HUES6 (cell line): ENCODE measurements around the gene RAVER2.
A peak's percentile ranks its signal among the peaks of the same experiment; 100 is the strongest.
"Not testable (repeated sequence)": the region's sequence is repeated elsewhere in the genome, so short reads cannot be mapped to it uniquely, and the experiment has no call there.

Source experiments
- H3K27ac ChIP-seq: 2 replicates; pipeline ENCODE4 v1.7.0; 2013; ENCODE audit warnings: low read depth, mild to moderate bottlenecking, low read length, inconsistent platforms
- H3K27me3 ChIP-seq: 2 replicates; pipeline ENCODE4 v1.6.1; 2013; ENCODE audit warnings: low read length; ENCODE audit not compliant: control insufficient read depth, insufficient read depth
- H3K36me3 ChIP-seq: 2 replicates; pipeline ENCODE4 v1.6.1; 2013; ENCODE audit warnings: low read length; ENCODE audit not compliant: control insufficient read depth, insufficient read depth
- H3K4me1 ChIP-seq: 2 replicates; pipeline ENCODE4 v1.6.1; 2013; ENCODE audit warnings: low read length; ENCODE audit not compliant: control insufficient read depth, insufficient read depth
- H3K4me3 ChIP-seq: 2 replicates; pipeline ENCODE4 v1.5.1; 2013; ENCODE audit warnings: low read depth, low read length
- H3K9ac ChIP-seq: one replicate; pipeline ENCODE4 v1.6.1; 2013; ENCODE audit warnings: mild to moderate bottlenecking, low read length
- H3K9me3 ChIP-seq: 2 replicates; pipeline ENCODE4 v1.6.1; 2013; ENCODE audit warnings: low read depth, low read length; ENCODE audit not compliant: control insufficient read depth, insufficient read depth

The RAVER2 gene, protein sequence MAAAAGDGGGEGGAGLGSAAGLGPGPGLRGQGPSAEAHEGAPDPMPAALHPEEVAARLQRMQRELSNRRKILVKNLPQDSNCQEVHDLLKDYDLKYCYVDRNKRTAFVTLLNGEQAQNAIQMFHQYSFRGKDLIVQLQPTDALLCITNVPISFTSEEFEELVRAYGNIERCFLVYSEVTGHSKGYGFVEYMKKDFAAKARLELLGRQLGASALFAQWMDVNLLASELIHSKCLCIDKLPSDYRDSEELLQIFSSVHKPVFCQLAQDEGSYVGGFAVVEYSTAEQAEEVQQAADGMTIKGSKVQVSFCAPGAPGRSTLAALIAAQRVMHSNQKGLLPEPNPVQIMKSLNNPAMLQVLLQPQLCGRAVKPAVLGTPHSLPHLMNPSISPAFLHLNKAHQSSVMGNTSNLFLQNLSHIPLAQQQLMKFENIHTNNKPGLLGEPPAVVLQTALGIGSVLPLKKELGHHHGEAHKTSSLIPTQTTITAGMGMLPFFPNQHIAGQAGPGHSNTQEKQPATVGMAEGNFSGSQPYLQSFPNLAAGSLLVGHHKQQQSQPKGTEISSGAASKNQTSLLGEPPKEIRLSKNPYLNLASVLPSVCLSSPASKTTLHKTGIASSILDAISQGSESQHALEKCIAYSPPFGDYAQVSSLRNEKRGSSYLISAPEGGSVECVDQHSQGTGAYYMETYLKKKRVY

DNA sequence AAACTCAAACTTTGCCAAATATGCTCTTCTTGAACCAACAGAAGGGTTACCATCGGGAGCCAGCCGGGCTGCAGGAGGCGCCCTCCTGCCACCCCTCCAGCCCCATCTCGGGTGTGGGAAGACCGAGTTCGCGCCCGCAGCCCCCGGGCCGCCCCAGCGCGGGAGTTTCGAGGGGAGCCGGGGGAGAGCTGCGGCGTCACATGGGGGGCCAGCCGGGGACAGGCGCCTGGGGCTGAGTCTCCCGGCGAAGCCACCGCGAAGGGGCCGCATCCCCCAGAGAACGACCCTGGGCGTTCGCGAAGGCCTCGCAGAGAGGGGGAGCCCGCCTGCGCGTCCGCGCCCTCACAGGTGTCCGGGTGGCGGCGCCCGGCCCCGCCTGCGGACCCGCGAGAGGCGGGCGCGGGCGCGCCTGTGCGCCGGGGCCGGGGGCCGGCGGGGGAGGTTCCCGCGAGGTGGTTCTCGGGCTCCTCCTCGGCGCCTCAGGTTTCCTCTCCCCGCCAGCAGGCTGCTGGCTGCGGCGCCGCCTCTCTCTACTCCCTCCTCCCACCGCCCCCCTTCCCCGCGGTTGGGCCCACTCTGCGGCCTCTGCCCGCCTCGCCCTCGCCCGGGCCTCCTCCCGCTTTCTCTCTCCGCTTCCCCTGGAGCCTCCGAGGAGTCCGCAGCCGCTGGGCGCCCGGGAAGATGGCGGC lies at the start of gene RAVER2:
TSS of gene RAVER2 (plus strand) at position 584 of the 689 bp plus-strand sequence. CDS start at position 682, 98 bp downstream.
- H3K4me3 ChIP-seq, result peak within 1 kb of the TSS; percentile 98
- H3K9me3 ChIP-seq, result no peaks in the 10 kb centered on the region
- peak within 1 kb of the TSS; percentile 73; the same call in 1 of the 2 replicates for H3K27ac ChIP-seq
- H3K27me3 ChIP-seq, result no peaks in the 10 kb centered on the region
- H3K4me1 ChIP-seq, result peaks cover 8% of the 10 kb centered on the region; the same call in 1 of the 2 replicates
- no peaks in the 10 kb centered on the region for H3K36me3 ChIP-seq
- H3K9ac ChIP-seq, result peak within 1 kb of the TSS; percentile 78

- H3K4me3 ChIP-seq, result no peak overlapping the region
- H3K9me3 ChIP-seq, result no peaks in the 10 kb centered on the region
- H3K4me1 ChIP-seq, result peaks cover 8% of the 10 kb centered on the region
- no peaks in the 10 kb centered on the region for H3K27me3 ChIP-seq
- no peak overlapping the region for H3K27ac ChIP-seq
- H3K36me3 ChIP-seq, result peaks cover 22% of the 10 kb centered on the region
- H3K9ac ChIP-seq, result no peak overlapping the region
These were observed 48.0 kb upstream of the RAVER2 start for GRCh38 chr1:64696879-64697278.

DNA sequence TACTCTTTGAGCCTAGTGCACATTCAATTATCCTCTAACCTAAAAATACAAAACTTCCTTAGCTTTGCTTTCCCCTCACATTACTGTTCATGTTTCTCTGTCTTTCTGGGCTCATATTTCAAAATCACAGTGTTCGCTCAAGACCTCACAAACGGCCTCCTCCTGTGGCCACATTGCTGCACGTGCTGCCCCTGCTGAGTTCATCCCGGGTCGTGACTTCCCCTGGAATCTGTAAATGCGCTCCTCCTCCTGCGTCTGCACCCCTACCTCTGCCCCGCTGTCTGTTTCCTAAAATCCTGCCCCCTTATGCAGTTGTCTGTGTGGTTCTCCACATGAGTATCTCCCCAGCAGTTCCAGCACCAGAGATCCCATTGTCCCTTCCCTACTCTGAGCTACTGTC lies 45.5 kb upstream of the RAVER2 start:
- Histone ChIP-seq H3K4me1 (peaks cover 8% of the 10 kb centered on the region), H3K27me3 (no peaks in the 10 kb centered on the region), H3K36me3 (no peaks in the 10 kb centered on the region; the same call in 1 of the 2 replicates), H3K9ac (no peak overlapping the region), H3K4me3 (no peak overlapping the region), H3K9me3 (no peaks in the 10 kb centered on the region), H3K27ac (no peak overlapping the region)

DNA sequence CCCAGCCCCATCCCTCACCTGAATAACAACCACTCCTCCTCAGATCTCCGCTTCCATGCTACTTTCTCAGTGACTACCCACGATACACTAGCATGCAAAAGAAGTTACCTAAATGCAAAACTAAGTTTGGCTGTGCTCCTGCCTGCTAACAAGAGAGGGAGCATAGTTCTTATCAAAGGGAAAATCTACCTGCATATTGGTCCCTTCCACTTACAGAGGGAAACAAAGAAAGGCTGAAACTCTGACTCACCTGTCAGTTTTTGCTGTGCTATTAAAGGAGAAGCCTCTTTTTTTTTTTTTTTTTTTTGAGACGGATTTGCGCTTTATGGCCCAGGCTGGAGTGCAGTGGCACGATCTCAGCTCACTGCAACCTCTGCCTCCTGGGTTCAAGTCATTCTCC lies 43.8 kb upstream of the RAVER2 start:
- no peak overlapping the region for H3K9ac ChIP-seq
- H3K27me3 ChIP-seq, result no peaks in the 10 kb centered on the region
- H3K36me3 ChIP-seq, result no peaks in the 10 kb centered on the region
- H3K4me1 ChIP-seq, result peaks cover 8% of the 10 kb centered on the region
- no peak overlapping the region for H3K27ac ChIP-seq
- no peaks in the 10 kb centered on the region for H3K9me3 ChIP-seq
- H3K4me3 ChIP-seq, result no peak overlapping the region

GRCh38 chr1:64701886-64702285 lies 43.0 kb upstream of the RAVER2 start:
- no peaks in the 10 kb centered on the region for H3K36me3 ChIP-seq
- no peaks in the 10 kb centered on the region for H3K27me3 ChIP-seq
- no peak overlapping the region for H3K9ac ChIP-seq
- H3K4me1 ChIP-seq, result peaks cover 8% of the 10 kb centered on the region
- no peaks in the 10 kb centered on the region for H3K9me3 ChIP-seq
- H3K27ac ChIP-seq, result no peak overlapping the region
- H3K4me3 ChIP-seq, result no peak overlapping the region

- H3K9ac ChIP-seq, H3K27me3 ChIP-seq, H3K4me1 ChIP-seq, H3K27ac ChIP-seq, H3K36me3 ChIP-seq, H3K9me3 ChIP-seq, H3K4me3 ChIP-seq: not testable (repeated sequence)
These were observed 42.2 kb upstream of the RAVER2 start for GRCh38 chr1:64702670-64703069.

- H3K4me1 ChIP-seq, result peaks cover 8% of the 10 kb centered on the region
- H3K27ac ChIP-seq, result no peak overlapping the region
- H3K9ac ChIP-seq, result no peak overlapping the region
- no peaks in the 10 kb centered on the region for H3K9me3 ChIP-seq
- no peaks in the 10 kb centered on the region for H3K27me3 ChIP-seq
- H3K4me3 ChIP-seq, result no peak overlapping the region
- H3K36me3 ChIP-seq, result no peaks in the 10 kb centered on the region
These were observed 41.3 kb upstream of the RAVER2 start for GRCh38 chr1:64703600-64703999.

DNA sequence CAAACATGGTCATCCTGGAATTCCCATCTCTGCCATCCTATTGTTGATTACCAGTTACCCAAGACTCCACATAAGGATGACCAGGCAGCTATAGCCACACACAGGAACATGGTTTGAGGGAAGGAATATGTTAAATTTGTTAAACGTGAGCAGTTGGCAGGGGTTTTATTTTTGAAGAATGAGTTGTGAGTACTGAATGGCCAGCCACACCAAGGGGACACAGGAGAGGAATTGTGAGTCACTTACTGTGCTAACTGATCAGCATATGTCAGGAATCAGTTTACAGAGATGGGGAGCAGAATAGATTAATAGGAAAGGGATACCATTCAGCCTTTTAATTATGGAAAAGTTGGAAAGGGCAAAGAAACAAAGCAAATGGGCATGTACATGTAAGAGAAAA lies 39.3 kb upstream of the RAVER2 start:
- no peaks in the 10 kb centered on the region; the same call in 1 of the 2 replicates for H3K4me1 ChIP-seq
- H3K4me3 ChIP-seq, result no peak overlapping the region
- H3K36me3 ChIP-seq, result no peaks in the 10 kb centered on the region
- no peaks in the 10 kb centered on the region for H3K27me3 ChIP-seq
- no peak overlapping the region for H3K27ac ChIP-seq
- no peak overlapping the region for H3K9ac ChIP-seq
- no peaks in the 10 kb centered on the region for H3K9me3 ChIP-seq

DNA sequence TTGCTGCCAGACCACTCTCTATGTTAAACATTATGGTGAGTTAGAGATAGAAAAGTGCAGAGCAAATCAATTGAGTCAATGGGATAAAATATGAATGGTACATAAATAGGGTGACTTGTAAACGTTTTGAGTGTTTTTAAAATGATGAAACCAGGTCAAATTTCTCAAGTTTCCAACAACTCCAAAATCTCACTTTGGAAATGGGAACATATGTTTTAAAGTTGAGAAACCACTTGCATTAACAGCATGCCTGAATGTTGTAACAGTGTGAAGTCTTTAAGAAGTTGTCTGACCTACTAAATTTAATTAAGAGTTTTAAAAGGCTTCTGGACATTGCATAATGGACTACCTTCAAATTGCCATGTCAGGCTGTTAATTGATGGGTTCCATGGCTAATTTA lies 33.6 kb upstream of the RAVER2 start:
- no peak overlapping the region for H3K27ac ChIP-seq

GRCh38 chr1:64712049-64712448 lies 32.8 kb upstream of the RAVER2 start:
- peaks cover 11% of the 10 kb centered on the region for H3K4me1 ChIP-seq
- H3K4me3 ChIP-seq, result no peak overlapping the region
- no peaks in the 10 kb centered on the region for H3K36me3 ChIP-seq
- no peak overlapping the region for H3K9ac ChIP-seq
- H3K9me3 ChIP-seq, result no peaks in the 10 kb centered on the region; the same call in 1 of the 2 replicates
- H3K27me3 ChIP-seq, result no peaks in the 10 kb centered on the region
- no peak overlapping the region for H3K27ac ChIP-seq

More for the DNA sequence above, 33.6 kb upstream of the RAVER2 start:
- Histone ChIP-seq H3K9me3 (no peaks in the 10 kb centered on the region), H3K9ac (no peak overlapping the region), H3K4me1 (peaks cover 11% of the 10 kb centered on the region), H3K36me3 (no peaks in the 10 kb centered on the region), H3K27me3 (no peaks in the 10 kb centered on the region), H3K4me3 (no peak overlapping the region)

DNA sequence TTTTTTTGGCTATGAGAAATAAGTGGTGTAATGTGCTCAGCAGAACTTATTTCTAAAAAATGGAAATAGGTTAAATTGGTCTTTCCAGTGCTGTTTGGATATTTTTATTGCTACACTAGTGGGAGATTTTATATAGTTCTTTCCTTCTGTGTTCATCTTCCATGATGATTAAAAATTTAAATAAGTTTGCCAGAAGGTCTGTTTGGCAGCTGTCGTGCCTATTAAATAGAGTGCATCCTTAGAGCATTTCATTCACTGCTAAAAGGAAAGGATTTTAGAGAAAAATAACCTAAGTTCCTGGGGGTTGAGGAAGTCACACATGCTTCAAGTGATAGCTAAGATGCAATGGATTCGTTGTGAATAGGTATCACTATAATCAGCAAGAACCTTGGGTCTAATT lies 29.7 kb upstream of the RAVER2 start:
- Histone ChIP-seq H3K4me3 (no peak overlapping the region), H3K9me3 (peaks cover 15% of the 10 kb centered on the region), H3K36me3 (no peaks in the 10 kb centered on the region), H3K4me1 (peaks cover 11% of the 10 kb centered on the region), H3K9ac (no peak overlapping the region), H3K27ac (no peak overlapping the region), H3K27me3 (no peaks in the 10 kb centered on the region)
